ENCODE results near the gene KCNN3. TPM values are rescaled to one million over a fixed set of nuclear protein-coding genes. Genes with fewer than 3 reads are reported as not detected.

The KCNN3 gene
- total RNA-seq, 2 donors from 2014 or later: 0.12 to 0.29 TPM

GRCh38 chr1:154791292-154792166 lies 78.6 kb downstream of the KCNN3 start:
- H3K36me3 Mint-ChIP-seq (ENCODE audit: low read depth): no peaks in the 10 kb centered on the region
- peaks cover 7% of the 10 kb centered on the region for H3K4me1 Mint-ChIP-seq
- peak overlapping the region; percentile 81 for H3K27ac Mint-ChIP-seq
- DNase-seq (peak; percentile 21 to 59 (median 53)), ATAC-seq (peak; percentile 98)
- peak overlapping the region; percentile 84 for H3K4me3 Mint-ChIP-seq
- peaks cover 34% of the 10 kb centered on the region for H3K27me3 Mint-ChIP-seq
- no peaks in the 10 kb centered on the region for H3K9me3 ChIP-seq (ENCODE audit: control insufficient read depth, low read length, poor library complexity, severe bottlenecking)

- DNase-seq (no peak), ATAC-seq (no peak)
- Mint-ChIP-seq H3K36me3 (ENCODE audit: low read depth) (no peaks in the 10 kb centered on the region), H3K27ac (no peak overlapping the region), H3K4me1 (peaks cover 20% of the 10 kb centered on the region), H3K27me3 (peaks cover 13% of the 10 kb centered on the region), H3K4me3 (no peak overlapping the region)
- no peaks in the 10 kb centered on the region for H3K9me3 ChIP-seq (ENCODE audit: control insufficient read depth, low read length, poor library complexity, severe bottlenecking)
These were observed 81.2 kb downstream of the KCNN3 start for GRCh38 chr1:154788886-154789285.

GRCh38 chr1:154788110-154788870 lies 81.8 kb downstream of the KCNN3 start:
- Mint-ChIP-seq H3K27me3 (peaks cover 13% of the 10 kb centered on the region), H3K27ac (no peak overlapping the region), H3K4me1 (peaks cover 20% of the 10 kb centered on the region), H3K4me3 (no peak overlapping the region), H3K36me3 (ENCODE audit: low read depth) (no peaks in the 10 kb centered on the region)
- no peak for ATAC-seq
- H3K9me3 ChIP-seq (ENCODE audit: control insufficient read depth, low read length, poor library complexity, severe bottlenecking): no peaks in the 10 kb centered on the region
- no peak for DNase-seq

- Mint-ChIP-seq H3K27me3 (peaks cover 8% of the 10 kb centered on the region), H3K4me3 (no peak overlapping the region), H3K27ac (no peak overlapping the region), H3K4me1 (peaks cover 20% of the 10 kb centered on the region), H3K36me3 (ENCODE audit: low read depth) (no peaks in the 10 kb centered on the region)
- DNase-seq (no peak), ATAC-seq (no peak)
- H3K9me3 ChIP-seq (ENCODE audit: control insufficient read depth, low read length, poor library complexity, severe bottlenecking): no peaks in the 10 kb centered on the region
These were observed 83.1 kb downstream of the KCNN3 start for GRCh38 chr1:154786804-154787570.

- peak overlapping the region; percentile 55 for H3K4me3 Mint-ChIP-seq
- H3K27me3 Mint-ChIP-seq: no peaks in the 10 kb centered on the region
- peak overlapping the region; percentile 87 for H3K27ac Mint-ChIP-seq
- no peaks in the 10 kb centered on the region for H3K36me3 Mint-ChIP-seq (ENCODE audit: low read depth)
- ATAC-seq: peak; percentile 93
- peaks cover 14% of the 10 kb centered on the region for H3K4me1 Mint-ChIP-seq
- DNase-seq: no peak
- H3K9me3 ChIP-seq (ENCODE audit: control insufficient read depth, low read length, poor library complexity, severe bottlenecking): no peaks in the 10 kb centered on the region
These were observed 85.1 kb downstream of the KCNN3 start for GRCh38 chr1:154784924-154785531.

GRCh38 chr1:154784416-154784815 lies 85.7 kb downstream of the KCNN3 start:
- Mint-ChIP-seq H3K36me3 (ENCODE audit: low read depth) (no peaks in the 10 kb centered on the region), H3K4me1 (peaks cover 14% of the 10 kb centered on the region), H3K27ac (peak overlapping the region; percentile 87), H3K27me3 (no peaks in the 10 kb centered on the region), H3K4me3 (no peak overlapping the region)
- H3K9me3 ChIP-seq (ENCODE audit: control insufficient read depth, low read length, poor library complexity, severe bottlenecking): no peaks in the 10 kb centered on the region
- peak; percentile 6 for ATAC-seq
- no peak for DNase-seq

GRCh38 chr1:154783976-154784375 lies 86.1 kb downstream of the KCNN3 start:
- no peak overlapping the region for H3K4me3 Mint-ChIP-seq
- no peak for DNase-seq
- H3K27me3 Mint-ChIP-seq: no peaks in the 10 kb centered on the region
- H3K4me1 Mint-ChIP-seq: peaks cover 14% of the 10 kb centered on the region
- ATAC-seq: no peak
- no peaks in the 10 kb centered on the region for H3K36me3 Mint-ChIP-seq (ENCODE audit: low read depth)
- H3K27ac Mint-ChIP-seq: peak overlapping the region; percentile 87
- H3K9me3 ChIP-seq (ENCODE audit: control insufficient read depth, low read length, poor library complexity, severe bottlenecking): no peaks in the 10 kb centered on the region

- no peaks in the 10 kb centered on the region for H3K36me3 Mint-ChIP-seq (ENCODE audit: low read depth)
- H3K27ac Mint-ChIP-seq: no peak overlapping the region
- peaks cover 11% of the 10 kb centered on the region for H3K4me1 Mint-ChIP-seq
- no peak for ATAC-seq
- H3K9me3 ChIP-seq (ENCODE audit: control insufficient read depth, low read length, poor library complexity, severe bottlenecking): no peaks in the 10 kb centered on the region
- DNase-seq: no peak
- no peaks in the 10 kb centered on the region for H3K27me3 Mint-ChIP-seq
- no peak overlapping the region for H3K4me3 Mint-ChIP-seq
These were observed 89.5 kb downstream of the KCNN3 start for GRCh38 chr1:154780541-154780940.

GRCh38 chr1:154779551-154780189 lies 90.4 kb downstream of the KCNN3 start:
- ATAC-seq (no peak), DNase-seq (no peak)
- Mint-ChIP-seq H3K4me1 (peaks cover 7% of the 10 kb centered on the region), H3K27me3 (no peaks in the 10 kb centered on the region), H3K4me3 (no peak overlapping the region), H3K36me3 (ENCODE audit: low read depth) (no peaks in the 10 kb centered on the region), H3K27ac (no peak overlapping the region)
- no peaks in the 10 kb centered on the region for H3K9me3 ChIP-seq (ENCODE audit: control insufficient read depth, low read length, poor library complexity, severe bottlenecking)

GRCh38 chr1:154778944-154779343 lies 91.1 kb downstream of the KCNN3 start:
- Mint-ChIP-seq H3K4me1 (no peaks in the 10 kb centered on the region), H3K4me3 (no peak overlapping the region), H3K36me3 (ENCODE audit: low read depth) (no peaks in the 10 kb centered on the region), H3K27ac (no peak overlapping the region), H3K27me3 (no peaks in the 10 kb centered on the region)
- no peak for DNase-seq
- no peak for ATAC-seq
- no peaks in the 10 kb centered on the region for H3K9me3 ChIP-seq (ENCODE audit: control insufficient read depth, low read length, poor library complexity, severe bottlenecking)

- Mint-ChIP-seq H3K4me1 (no peaks in the 10 kb centered on the region), H3K4me3 (no peak overlapping the region), H3K36me3 (ENCODE audit: low read depth) (no peaks in the 10 kb centered on the region), H3K27ac (no peak overlapping the region), H3K27me3 (no peaks in the 10 kb centered on the region)
- no peak for ATAC-seq
- no peaks in the 10 kb centered on the region for H3K9me3 ChIP-seq (ENCODE audit: control insufficient read depth, low read length, poor library complexity, severe bottlenecking)
- DNase-seq: no peak
These were observed 91.8 kb downstream of the KCNN3 start for GRCh38 chr1:154778275-154778674.

GRCh38 chr1:154777781-154778180 lies 92.3 kb downstream of the KCNN3 start:
- ATAC-seq (no peak), DNase-seq (no peak)
- Mint-ChIP-seq H3K27me3 (no peaks in the 10 kb centered on the region), H3K4me1 (no peaks in the 10 kb centered on the region), H3K36me3 (ENCODE audit: low read depth) (no peaks in the 10 kb centered on the region), H3K4me3 (no peak overlapping the region), H3K27ac (no peak overlapping the region)
- no peaks in the 10 kb centered on the region for H3K9me3 ChIP-seq (ENCODE audit: control insufficient read depth, low read length, poor library complexity, severe bottlenecking)

All from T-helper 17 cell (primary cell).